ENCODE measurements around the gene CPNE4.

Gene CPNE4

DNA sequence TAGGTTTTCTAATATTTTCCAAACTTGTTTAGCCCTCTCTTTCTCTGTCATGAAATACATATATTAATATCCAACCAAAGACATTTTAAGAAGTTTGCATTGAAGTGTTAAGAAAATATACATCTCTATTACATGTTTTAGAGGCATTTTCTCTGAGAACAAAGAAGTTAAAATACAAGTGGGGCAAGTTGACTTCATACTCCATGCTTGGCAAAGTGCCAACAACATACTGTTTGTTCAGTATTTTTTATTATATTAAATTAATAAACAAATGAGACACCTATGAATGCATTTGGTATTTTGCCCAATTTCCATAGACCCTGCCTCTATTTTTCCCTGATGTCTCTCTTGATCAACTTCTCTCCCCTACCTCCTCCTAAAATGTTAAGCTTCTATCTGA, 299.3 kb downstream of the CPNE4 start:
- TF ChIP-seq, protein P1, sequence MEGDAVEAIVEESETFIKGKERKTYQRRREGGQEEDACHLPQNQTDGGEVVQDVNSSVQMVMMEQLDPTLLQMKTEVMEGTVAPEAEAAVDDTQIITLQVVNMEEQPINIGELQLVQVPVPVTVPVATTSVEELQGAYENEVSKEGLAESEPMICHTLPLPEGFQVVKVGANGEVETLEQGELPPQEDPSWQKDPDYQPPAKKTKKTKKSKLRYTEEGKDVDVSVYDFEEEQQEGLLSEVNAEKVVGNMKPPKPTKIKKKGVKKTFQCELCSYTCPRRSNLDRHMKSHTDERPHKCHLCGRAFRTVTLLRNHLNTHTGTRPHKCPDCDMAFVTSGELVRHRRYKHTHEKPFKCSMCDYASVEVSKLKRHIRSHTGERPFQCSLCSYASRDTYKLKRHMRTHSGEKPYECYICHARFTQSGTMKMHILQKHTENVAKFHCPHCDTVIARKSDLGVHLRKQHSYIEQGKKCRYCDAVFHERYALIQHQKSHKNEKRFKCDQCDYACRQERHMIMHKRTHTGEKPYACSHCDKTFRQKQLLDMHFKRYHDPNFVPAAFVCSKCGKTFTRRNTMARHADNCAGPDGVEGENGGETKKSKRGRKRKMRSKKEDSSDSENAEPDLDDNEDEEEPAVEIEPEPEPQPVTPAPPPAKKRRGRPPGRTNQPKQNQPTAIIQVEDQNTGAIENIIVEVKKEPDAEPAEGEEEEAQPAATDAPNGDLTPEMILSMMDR (IDR thresholded peaks at IDR 0.05; ENCODE audit: low read depth, low read length) = no peak
- no peak for DNase-seq (ENCODE audit: low read depth in 2 of 2)
- no peak overlapping the region for H3K4me3 ChIP-seq (replicated peaks in 1 of 2; ENCODE audit: low read depth in 2 of 2, low read length in 2 of 2)

DNA sequence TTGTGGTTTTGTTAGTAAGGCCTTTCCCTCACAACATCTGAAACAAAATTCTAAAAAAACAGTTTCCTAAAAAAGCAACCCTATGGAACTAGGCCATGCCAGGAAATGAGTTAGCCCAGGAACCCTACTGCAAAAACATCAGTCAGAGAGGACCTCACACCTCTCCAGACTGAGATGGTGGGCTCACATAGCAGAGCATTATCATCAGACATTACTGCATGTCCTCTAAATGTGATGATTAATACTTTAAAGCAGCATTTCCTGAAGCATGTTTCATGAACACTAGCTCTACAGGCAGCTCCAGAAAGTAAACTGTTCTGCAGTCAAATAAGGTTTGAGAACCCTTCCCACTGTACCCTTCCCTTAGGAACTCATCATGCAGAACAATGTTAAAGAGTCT, 299.7 kb downstream of the CPNE4 start:
- no peak overlapping the region for H3K4me3 ChIP-seq (replicated peaks in 1 of 2; ENCODE audit: low read depth in 2 of 2, low read length in 2 of 2)
- TF ChIP-seq, protein P1 (IDR thresholded peaks at IDR 0.05; ENCODE audit: low read depth, low read length) = no peak
- DNase-seq (ENCODE audit: low read depth in 2 of 2) = peak in 1 of 2 donors; percentile 76

DNA sequence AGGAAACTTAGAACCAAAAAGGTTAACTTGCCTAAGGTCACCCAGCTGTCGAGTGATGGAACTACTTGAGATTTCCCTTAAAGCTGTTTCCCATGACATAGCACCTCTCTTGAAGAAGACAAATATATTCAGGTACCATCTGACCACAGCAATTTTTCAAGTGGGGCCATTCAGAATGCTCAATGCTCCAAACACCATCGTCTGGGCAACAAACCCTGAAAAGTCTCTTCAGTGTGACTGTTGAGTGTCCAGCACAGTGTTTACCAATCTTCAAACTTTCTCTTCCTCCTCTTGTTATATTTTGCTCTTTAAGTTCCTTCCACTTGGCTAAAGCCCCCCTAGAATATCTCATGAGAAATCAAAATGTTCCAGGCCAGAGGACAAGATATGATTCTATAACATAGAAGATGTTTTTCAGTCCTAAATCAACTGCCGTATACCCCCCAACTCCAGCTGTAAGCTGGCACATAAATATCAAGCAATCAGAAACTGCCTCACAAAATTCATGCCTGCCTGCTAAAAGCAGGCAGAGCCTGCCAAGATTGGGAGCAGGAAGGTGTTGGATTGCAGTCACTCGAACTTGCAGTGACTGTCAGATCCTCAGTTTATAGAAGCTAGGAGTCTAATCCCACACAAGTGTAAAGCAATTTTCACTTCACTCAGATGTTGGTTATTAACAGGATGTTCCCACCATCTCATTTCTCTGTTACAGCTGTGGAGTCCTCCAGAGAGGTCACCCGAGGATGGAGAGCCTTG, 301.6 kb downstream of the CPNE4 start:
- no peak for DNase-seq (ENCODE audit: low read depth in 2 of 2)
- no peak overlapping the region for H3K4me3 ChIP-seq (replicated peaks in 1 of 2; ENCODE audit: low read depth in 2 of 2, low read length in 2 of 2)
- TF ChIP-seq, protein P1 (IDR thresholded peaks at IDR 0.05; ENCODE audit: low read depth, low read length) = no peak

DNA sequence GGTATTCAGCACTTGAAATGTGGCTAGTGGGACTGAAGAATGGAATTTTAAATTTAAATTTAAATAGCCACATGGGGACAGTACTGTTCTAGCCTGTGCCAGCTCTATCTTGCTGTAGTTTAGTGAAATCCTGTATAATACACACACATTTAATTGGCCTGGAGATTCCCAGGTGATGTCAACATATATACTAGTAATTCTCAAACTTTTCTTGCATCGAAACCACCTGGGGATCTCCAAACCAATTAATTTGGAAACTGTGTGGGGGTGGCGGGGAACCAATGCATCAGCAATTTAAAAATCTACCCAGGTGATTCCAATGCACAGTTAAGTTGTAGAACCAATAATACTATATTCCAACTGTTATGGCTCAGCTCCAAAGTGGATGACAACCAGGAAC, 303.1 kb downstream of the CPNE4 start:
- DNase-seq (ENCODE audit: low read depth in 2 of 2) = no peak
- TF ChIP-seq, protein P1 (IDR thresholded peaks at IDR 0.05; ENCODE audit: low read depth, low read length) = no peak
- no peak overlapping the region for H3K4me3 ChIP-seq (replicated peaks in 1 of 2; ENCODE audit: low read depth in 2 of 2, low read length in 2 of 2)

DNA sequence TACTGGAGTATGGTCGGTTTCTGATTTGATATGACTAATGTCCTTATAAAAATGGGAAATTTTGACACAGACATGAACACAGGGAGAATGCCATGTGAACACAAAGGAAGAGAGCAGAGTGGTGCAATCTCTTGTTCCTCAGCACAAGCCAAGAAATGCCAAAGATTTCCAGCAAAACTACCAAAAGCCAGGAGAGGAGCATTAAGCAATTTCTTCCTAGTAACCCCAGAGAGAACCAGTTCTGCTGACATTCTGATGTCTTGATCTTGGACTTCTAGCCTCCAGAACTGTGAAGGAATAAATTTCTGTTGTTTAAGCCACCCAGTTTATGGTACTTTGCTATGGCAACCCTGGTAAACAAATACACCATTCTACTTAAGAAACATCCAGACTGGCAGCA, 304.2 kb downstream of the CPNE4 start:
- TF ChIP-seq, protein P1 (IDR thresholded peaks at IDR 0.05; ENCODE audit: low read depth, low read length) = no peak
- DNase-seq (ENCODE audit: low read depth in 2 of 2) = peak; percentile 36 to 45
- H3K4me3 ChIP-seq (replicated peaks in 1 of 2; ENCODE audit: low read depth in 2 of 2, low read length in 2 of 2) = no peak overlapping the region

DNA sequence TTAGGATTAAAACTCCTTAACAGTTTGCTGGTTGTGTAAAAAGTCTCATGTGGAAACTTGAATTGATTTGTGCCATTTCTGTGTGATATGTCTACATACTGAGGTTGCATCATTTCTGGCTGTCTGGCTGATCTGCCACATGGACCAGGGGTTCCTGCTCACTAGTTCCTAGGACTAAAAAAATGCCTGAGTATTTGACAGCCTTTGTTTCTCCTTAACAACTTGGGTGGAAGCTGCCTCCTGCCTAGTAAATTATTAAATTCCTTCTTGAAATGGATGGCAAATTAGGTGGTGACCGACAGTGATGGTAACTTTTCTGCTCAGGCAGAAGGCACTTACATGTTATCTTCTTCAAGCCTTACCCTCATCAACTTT, 305.2 kb downstream of the CPNE4 start:
- peak in 1 of 2 donors; percentile 27 for DNase-seq (ENCODE audit: low read depth in 2 of 2)
- TF ChIP-seq, protein P1 (IDR thresholded peaks at IDR 0.05; ENCODE audit: low read depth, low read length) = no peak
- H3K4me3 ChIP-seq (replicated peaks in 1 of 2; ENCODE audit: low read depth in 2 of 2, low read length in 2 of 2) = no peak overlapping the region
